OCI-LY1 (cell line): ENCODE data around the gene TRIO.

Source experiments
- H2AFZ ChIP-seq: fragments of 200-600 bp; sonication (generic), shearing (Covaris generic); 2 replicates; pipeline ENCODE4 v1.6.0; 2014; ENCODE audit warnings: antibody characterized with exemption, mild to moderate bottlenecking, low read length
- H3F3A ChIP-seq: fragments of 200-600 bp; sonication (generic), shearing (Covaris generic); 2 replicates; pipeline ENCODE4 v1.6.0; 2014; ENCODE audit warnings: mild to moderate bottlenecking, antibody characterized with exemption, low read length, moderate library complexity; ENCODE audit not compliant: insufficient read depth
- H3K27ac ChIP-seq: fragments of 200-600 bp; sonication (generic); 2 replicates; pipeline ENCODE4 v1.5.1; 2014; ENCODE audit warnings: low read length, mixed run types, mild to moderate bottlenecking, low read depth; ENCODE audit not compliant: poor library complexity, severe bottlenecking
- H3K27me3 ChIP-seq: fragments of 200-600 bp; sonication (generic); 2 replicates; pipeline ENCODE4 v1.6.0; 2014; ENCODE audit warnings: antibody characterized with exemption, mild to moderate bottlenecking, low read length, moderate library complexity; ENCODE audit not compliant: insufficient read depth
- H3K36me3 ChIP-seq: fragments of 200-600 bp; sonication (generic); 2 replicates; pipeline ENCODE4 v1.6.1; 2014; ENCODE audit warnings: mild to moderate bottlenecking, antibody characterized with exemption, low read length, moderate library complexity, mixed read lengths; ENCODE audit not compliant: insufficient read depth
- H3K4me1 ChIP-seq: fragments of 200-600 bp; sonication (generic); 2 replicates; pipeline ENCODE4 v1.5.1; 2014; ENCODE audit warnings: mild to moderate bottlenecking, low read length, moderate library complexity; ENCODE audit not compliant: insufficient read depth, severe bottlenecking
- H3K4me2 ChIP-seq: fragments of 200-600 bp; sonication (generic), shearing (Covaris generic); 2 replicates; pipeline ENCODE4 v1.6.1; 2014; ENCODE audit warnings: low read length
- H3K4me3 ChIP-seq: fragments of 200-600 bp; sonication (generic); 2 replicates; pipeline ENCODE4 v1.5.1; 2014; ENCODE audit warnings: low read length, low read depth, mild to moderate bottlenecking, mixed read lengths; ENCODE audit not compliant: poor library complexity, severe bottlenecking
- H3K79me2 ChIP-seq: fragments of 200-600 bp; shearing (Covaris generic); 2 replicates; pipeline ENCODE4 v1.6.1; 2016; ENCODE audit warnings: mixed run types, low read length, mixed read lengths; ENCODE audit not compliant: insufficient read depth
- H3K9ac ChIP-seq: fragments of 200-600 bp; sonication (generic), shearing (Covaris generic); 2 replicates; pipeline ENCODE4 v1.6.1; 2014; ENCODE audit warnings: mild to moderate bottlenecking, low read length, mixed read lengths
- H3K9me2 ChIP-seq: fragments of 200-600 bp; sonication (generic), shearing (Covaris generic); 2 replicates; pipeline ENCODE4 v1.6.1; 2014; ENCODE audit warnings: low read depth, mild to moderate bottlenecking, low read length, mixed read lengths
- H3K9me3 ChIP-seq: fragments of 200-600 bp; shearing (Covaris generic); 2 replicates; pipeline ENCODE4 v1.6.1; 2014; ENCODE audit warnings: low read length, mixed read lengths
- H4K20me1 ChIP-seq: fragments of 200-600 bp; sonication (generic), shearing (Covaris generic); 2 replicates; pipeline ENCODE4 v1.6.0; 2016; ENCODE audit warnings: mild to moderate bottlenecking, low read length; ENCODE audit not compliant: insufficient read depth
- EZH2 ChIP-seq: fragments of 200-600 bp; sonication (generic), shearing (Covaris generic); IDR thresholded peaks from 2 replicates; pipeline ENCODE4 v1.8.0; 2017; ENCODE audit warnings: borderline replicate concordance, mixed run types, mild to moderate bottlenecking, antibody characterized with exemption, low read length, moderate library complexity, mixed read lengths
- TF ChIP-seq, protein P1 (sequence below): fragments of 200-600 bp; sonication (generic), shearing (Covaris generic); IDR thresholded peaks from 2 replicates; pipeline ENCODE4 v1.5.1; 2017; ENCODE audit warnings: mild to moderate bottlenecking, antibody characterized with exemption, low read length, moderate library complexity, mixed read lengths

TRIO gene

DNA sequence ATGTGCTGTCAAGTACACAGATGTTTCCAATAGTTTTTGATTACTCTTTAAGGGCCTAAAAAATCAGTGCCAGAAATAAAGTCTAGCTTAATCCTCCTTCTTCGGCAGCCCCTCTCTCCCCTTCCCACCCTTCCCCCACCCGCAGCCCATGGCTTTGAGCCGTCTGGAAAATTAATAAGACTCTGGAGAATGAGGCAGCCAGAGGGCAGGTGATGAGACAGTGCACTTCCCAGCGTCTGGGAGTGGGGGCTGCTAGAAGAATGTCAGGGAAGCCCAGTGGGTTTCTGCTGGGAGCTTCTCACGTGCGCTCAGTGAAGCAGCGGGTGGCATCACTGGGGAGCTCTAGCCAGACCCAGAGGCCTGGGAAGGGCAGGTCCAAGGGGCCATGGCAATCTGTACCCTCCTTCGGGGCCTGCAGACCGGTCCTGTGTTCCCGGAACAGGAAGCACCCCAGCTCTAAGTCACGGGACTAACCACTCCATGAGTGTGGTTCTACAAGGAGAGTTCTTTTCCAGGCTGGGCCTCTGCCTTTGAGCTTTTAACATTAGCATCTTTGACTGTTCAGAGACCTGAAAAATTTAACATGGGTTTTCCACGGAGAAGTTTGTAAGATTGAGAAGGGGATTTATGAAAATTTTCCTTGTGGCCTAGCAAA lies 273.6 kb downstream of the TRIO start:
- Histone ChIP-seq H3K4me3 (no peak overlapping the region), H3K79me2 (no peaks in the 10 kb centered on the region), H3K36me3 (no peaks in the 10 kb centered on the region), H4K20me1 (no peaks in the 10 kb centered on the region), H3K27ac (no peak overlapping the region), H3K9ac (no peak overlapping the region), H3K4me2 (no peak overlapping the region), H3K27me3 (no peaks in the 10 kb centered on the region), H2AFZ (no peak overlapping the region), H3K9me2 (no peaks in the 10 kb centered on the region), H3K9me3 (no peaks in the 10 kb centered on the region), H3K4me1 (no peaks in the 10 kb centered on the region), H3F3A (no peaks in the 10 kb centered on the region)
- no peak for TF ChIP-seq EZH2
- TF ChIP-seq, protein P1, sequence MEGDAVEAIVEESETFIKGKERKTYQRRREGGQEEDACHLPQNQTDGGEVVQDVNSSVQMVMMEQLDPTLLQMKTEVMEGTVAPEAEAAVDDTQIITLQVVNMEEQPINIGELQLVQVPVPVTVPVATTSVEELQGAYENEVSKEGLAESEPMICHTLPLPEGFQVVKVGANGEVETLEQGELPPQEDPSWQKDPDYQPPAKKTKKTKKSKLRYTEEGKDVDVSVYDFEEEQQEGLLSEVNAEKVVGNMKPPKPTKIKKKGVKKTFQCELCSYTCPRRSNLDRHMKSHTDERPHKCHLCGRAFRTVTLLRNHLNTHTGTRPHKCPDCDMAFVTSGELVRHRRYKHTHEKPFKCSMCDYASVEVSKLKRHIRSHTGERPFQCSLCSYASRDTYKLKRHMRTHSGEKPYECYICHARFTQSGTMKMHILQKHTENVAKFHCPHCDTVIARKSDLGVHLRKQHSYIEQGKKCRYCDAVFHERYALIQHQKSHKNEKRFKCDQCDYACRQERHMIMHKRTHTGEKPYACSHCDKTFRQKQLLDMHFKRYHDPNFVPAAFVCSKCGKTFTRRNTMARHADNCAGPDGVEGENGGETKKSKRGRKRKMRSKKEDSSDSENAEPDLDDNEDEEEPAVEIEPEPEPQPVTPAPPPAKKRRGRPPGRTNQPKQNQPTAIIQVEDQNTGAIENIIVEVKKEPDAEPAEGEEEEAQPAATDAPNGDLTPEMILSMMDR = no peak

DNA sequence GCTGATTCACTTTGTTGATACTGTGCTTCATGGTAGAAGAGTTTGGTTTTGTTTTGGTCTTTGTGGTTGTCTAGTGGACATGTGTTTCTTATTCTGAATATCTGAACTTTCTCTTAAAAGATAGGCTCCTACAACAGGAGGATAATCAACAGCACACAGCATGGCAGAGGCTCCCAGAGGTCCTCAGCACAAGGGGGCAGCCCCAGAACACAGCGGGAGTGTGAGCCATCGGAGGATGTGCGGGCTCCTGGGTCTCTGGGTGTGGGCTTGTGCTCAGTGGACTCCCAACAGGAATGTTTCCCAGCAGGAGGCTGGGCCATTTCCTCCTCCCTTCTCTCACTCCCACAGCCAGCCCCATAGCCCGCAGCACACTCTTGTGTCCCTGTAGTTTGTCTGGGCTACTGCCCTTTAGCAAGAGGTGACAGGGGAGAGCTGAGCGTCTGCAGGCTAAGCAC lies 274.2 kb downstream of the TRIO start:
- no peaks in the 10 kb centered on the region for H3K36me3 ChIP-seq
- TF ChIP-seq, protein P1 = no peak
- no peak for TF ChIP-seq EZH2

DNA sequence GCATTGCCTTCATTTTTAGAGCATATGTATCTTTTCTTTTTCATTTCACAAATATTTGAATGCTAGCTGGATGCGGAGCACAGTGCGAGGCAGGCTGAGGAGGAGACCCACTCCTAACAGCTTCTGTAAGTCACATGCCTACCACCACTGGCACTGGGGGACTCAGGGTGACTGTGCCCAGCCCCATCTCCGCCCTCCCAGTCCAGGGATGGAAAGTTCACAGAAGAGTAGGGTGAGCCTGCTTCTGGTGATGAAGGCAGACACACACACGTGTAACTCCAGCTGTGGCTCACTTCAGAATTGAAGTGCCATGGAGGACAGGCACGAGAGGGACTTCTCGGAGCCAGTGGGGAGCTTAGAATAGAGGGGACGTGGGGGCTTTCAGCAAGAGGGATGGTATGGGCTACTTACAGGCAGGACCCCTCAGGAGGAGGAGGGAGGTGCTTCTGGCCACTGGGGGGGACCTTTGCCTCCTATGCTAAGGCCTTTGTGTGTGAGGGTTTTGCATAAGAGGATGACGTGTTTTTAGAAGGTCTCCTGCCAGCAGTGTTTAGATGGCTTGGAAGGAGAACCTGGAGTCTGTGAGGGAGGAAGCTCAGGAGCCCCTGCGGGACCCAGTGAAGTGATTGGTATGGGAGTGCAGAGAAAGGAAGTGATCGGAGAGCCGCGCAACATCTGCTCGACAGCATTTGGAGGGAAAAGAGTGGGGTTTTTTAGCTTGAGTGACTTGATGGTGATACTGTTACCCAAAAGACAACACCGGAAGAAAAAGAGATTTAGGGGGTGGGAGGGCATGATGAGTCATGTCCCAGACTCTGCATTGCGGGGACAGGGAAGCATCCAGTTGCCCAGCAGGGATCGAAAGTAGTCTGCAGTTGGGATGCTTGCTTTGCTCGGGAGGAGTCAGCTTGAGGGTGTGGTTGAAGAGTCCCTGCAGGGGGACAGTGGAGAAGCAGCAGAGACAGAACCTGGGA lies 274.9 kb downstream of the TRIO start:
- TF ChIP-seq, protein P1 = no peak
- TF ChIP-seq EZH2 = no peak
- Histone ChIP-seq H3K79me2 (no peaks in the 10 kb centered on the region), H4K20me1 (no peaks in the 10 kb centered on the region), H2AFZ (no peak overlapping the region), H3K4me3 (no peak overlapping the region), H3K27me3 (no peaks in the 10 kb centered on the region), H3K4me1 (no peaks in the 10 kb centered on the region), H3K4me2 (no peak overlapping the region), H3K27ac (no peak overlapping the region), H3K9me3 (no peaks in the 10 kb centered on the region), H3K36me3 (no peaks in the 10 kb centered on the region), H3K9ac (no peak overlapping the region), H3K9me2 (no peaks in the 10 kb centered on the region), H3F3A (no peaks in the 10 kb centered on the region)

More for the DNA sequence above, 274.2 kb downstream of the TRIO start:
- Histone ChIP-seq H3K27ac (no peak overlapping the region), H4K20me1 (no peaks in the 10 kb centered on the region), H3K27me3 (no peaks in the 10 kb centered on the region), H3K4me1 (no peaks in the 10 kb centered on the region), H3K4me3 (no peak overlapping the region), H2AFZ (no peak overlapping the region), H3K9ac (no peak overlapping the region), H3K9me3 (no peaks in the 10 kb centered on the region), H3K79me2 (no peaks in the 10 kb centered on the region), H3F3A (no peaks in the 10 kb centered on the region), H3K9me2 (no peaks in the 10 kb centered on the region), H3K4me2 (no peak overlapping the region)
